H1 (cell line): ENCODE data around the gene UBAP2. TPM values are rescaled to one million over a fixed set of nuclear protein-coding genes. Genes with fewer than 3 reads are reported as not detected.

Source experiments
- CTCF ChIA-PET: fragments of 300-600 bp; sonication (Branson Sonifier 250); formaldehyde crosslinking; loops from one replicate; lab custom pipeline; 2021; ENCODE audit not compliant: partially characterized antibody; lab: Charles Lee
- POLR2A ChIA-PET: fragments of 300-600 bp; sonication (Branson Sonifier 250); formaldehyde crosslinking; loops from one replicate; lab custom pipeline; 2021; ENCODE audit warnings: inconsistent platforms; ENCODE audit not compliant: partially characterized antibody; lab: Charles Lee
- DNase-seq, 2 experiments: peaks; one replicate each; pipeline versions ENCODE4 v3.0.0 to v3.0.0-alpha.2; 2010 to 2022; ENCODE audit warnings: low spot score in 2 of 2, low read depth in 1 of 2, mixed read lengths in 1 of 2
- FAIRE-seq: peaks from 2 replicates; lab custom pipeline; 2011; peaks lifted over from hg19 to GRCh38; lab: Jason Lieb, UNC
- H2AFZ ChIP-seq: 2 replicates; pipeline ENCODE4 v1.8.1; 2012; ENCODE audit warnings: low read length, inconsistent platforms
- H2AK5ac ChIP-seq: 2 replicates; pipeline ENCODE4 v1.6.1; 2013; ENCODE audit warnings: low read depth, low read length
- H2BK120ac ChIP-seq: replicated peaks from 2 replicates; pipeline ENCODE3; 2013; ENCODE audit warnings: low read depth, low read length, inconsistent platforms
- H2BK12ac ChIP-seq: 2 replicates; pipeline ENCODE4 v1.6.1; 2013; ENCODE audit warnings: low read depth, low read length
- H2BK15ac ChIP-seq: 2 replicates; pipeline ENCODE4 v1.6.1; 2013; ENCODE audit warnings: low read length
- H2BK20ac ChIP-seq: 2 replicates; pipeline ENCODE4 v1.6.1; 2013; ENCODE audit warnings: low read length
- H2BK5ac ChIP-seq: 2 replicates; pipeline ENCODE4 v1.6.1; 2013; ENCODE audit warnings: low read depth, low read length
- H3K14ac ChIP-seq: 2 replicates; pipeline ENCODE4 v1.6.1; 2013; ENCODE audit warnings: inconsistent platforms; ENCODE audit not compliant: insufficient read length
- H3K18ac ChIP-seq: 2 replicates; pipeline ENCODE4 v1.6.1; 2013; ENCODE audit warnings: low read length; ENCODE audit errors: extremely low read depth
- H3K23ac ChIP-seq: 2 replicates; pipeline ENCODE4 v1.6.1; 2013; ENCODE audit warnings: inconsistent platforms; ENCODE audit not compliant: insufficient read length
- H3K23me2 ChIP-seq: 2 replicates; pipeline ENCODE4 v1.6.1; 2013; ENCODE audit warnings: low read depth, low read length
- H3K27ac ChIP-seq: 2 replicates; pipeline ENCODE4 v1.6.1; 2011; ENCODE audit warnings: low read depth, low read length, inconsistent platforms
- H3K27me3 ChIP-seq, 4 experiments: replicated peaks in 1 of 4; 1 replicate in 1 of 4; 2 replicates in 3 of 4; pipeline versions ENCODE4 v1.6.1 to v1.8.1; 2011 to 2013; ENCODE audit warnings: low read length in 3 of 4, mild to moderate bottlenecking in 3 of 4, inconsistent platforms in 2 of 4, mixed read lengths in 2 of 4, moderate library complexity in 1 of 4; ENCODE audit not compliant: control insufficient read depth in 3 of 4, insufficient read depth in 3 of 4; ENCODE audit errors: extremely low read depth in 1 of 4
- H3K36me3 ChIP-seq, 4 experiments: 2 replicates each; pipeline versions ENCODE4 v1.6.1 to v1.8.1; 2011 to 2013; ENCODE audit warnings: mild to moderate bottlenecking in 4 of 4, low read length in 3 of 4, moderate library complexity in 2 of 4, control low read depth in 1 of 4, inconsistent platforms in 1 of 4; ENCODE audit not compliant: insufficient read depth in 4 of 4, control insufficient read depth in 2 of 4
- H3K4ac ChIP-seq: replicated peaks from 2 replicates; pipeline ENCODE3; 2013; ENCODE audit warnings: low read length, low read depth, mixed read lengths, inconsistent platforms; ENCODE audit not compliant: insufficient read length
- H3K4me1 ChIP-seq, 4 experiments: replicated peaks in 1 of 4; 1 replicate in 1 of 4; 2 replicates in 3 of 4; pipeline versions ENCODE4 v1.6.1 to v1.8.1; 2011 to 2013; ENCODE audit warnings: low read length in 3 of 4, inconsistent platforms in 2 of 4, mixed read lengths in 1 of 4; ENCODE audit not compliant: insufficient read depth in 4 of 4, control insufficient read depth in 3 of 4
- H3K4me2 ChIP-seq, 2 experiments: 2 replicates each; pipeline versions ENCODE4 v1.6.1 to v1.8.1; 2011 to 2013; ENCODE audit warnings: low read depth in 2 of 2, low read length in 2 of 2, control low read depth in 1 of 2, inconsistent platforms in 1 of 2, mild to moderate bottlenecking in 1 of 2; ENCODE audit not compliant: insufficient read depth in 1 of 2
- H3K4me3 ChIP-seq, 4 experiments: fragments of 200-600, 300-600 bp in 1 of 4; sonication (generic), shearing (Covaris generic), sonication (Bioruptor Twin) in 1 of 4; 2 replicates each; pipeline versions ENCODE4 v1.5.1 to v1.8.1; 2011 to 2016; ENCODE audit warnings: low read length in 4 of 4, low read depth in 3 of 4, control low read depth in 2 of 4, inconsistent platforms in 2 of 4, mild to moderate bottlenecking in 2 of 4, mixed read lengths in 1 of 4, moderate library complexity in 1 of 4; ENCODE audit not compliant: insufficient read depth in 2 of 4; ENCODE audit errors: extremely low read depth in 1 of 4
- H3K56ac ChIP-seq: replicated peaks from 2 replicates; pipeline ENCODE3; 2013; ENCODE audit warnings: low read depth, mild to moderate bottlenecking, mixed read lengths, low read length, inconsistent platforms; ENCODE audit not compliant: insufficient read length
- H3K79me1 ChIP-seq: 2 replicates; pipeline ENCODE4 v1.6.1; 2013; ENCODE audit warnings: low read depth, low read length, control low read depth
- H3K79me2 ChIP-seq, 2 experiments: 2 replicates each; pipeline versions ENCODE4 v1.6.1 to v1.8.1; 2012 to 2013; ENCODE audit warnings: low read length in 2 of 2, mild to moderate bottlenecking in 2 of 2, inconsistent platforms in 1 of 2; ENCODE audit not compliant: insufficient read depth in 2 of 2, control insufficient read depth in 1 of 2
- H3K9ac ChIP-seq, 4 experiments: replicated peaks in 1 of 4; 1 replicate in 1 of 4; 2 replicates in 3 of 4; pipeline versions ENCODE4 v1.6.1 to v1.8.1; 2011 to 2013; ENCODE audit warnings: low read depth in 3 of 4, low read length in 3 of 4, control low read depth in 2 of 4, mild to moderate bottlenecking in 2 of 4, moderate library complexity in 2 of 4, inconsistent platforms in 1 of 4; ENCODE audit errors: extremely low read depth in 1 of 4
- H3K9me3 ChIP-seq, 2 experiments: 2 replicates each; pipeline versions ENCODE4 v1.6.1 to v1.8.1; 2012 to 2013; ENCODE audit warnings: mild to moderate bottlenecking in 2 of 2, moderate library complexity in 2 of 2, control low read depth in 1 of 2, inconsistent platforms in 1 of 2, low read depth in 1 of 2, low read length in 1 of 2, mixed read lengths in 1 of 2; ENCODE audit not compliant: insufficient read depth in 2 of 2
- H4K20me1 ChIP-seq, 2 experiments: replicated peaks in 1 of 2; 2 replicates each; pipeline versions ENCODE3 to v1.8.1; 2011 to 2013; ENCODE audit warnings: inconsistent platforms in 2 of 2, low read length in 2 of 2, mild to moderate bottlenecking in 1 of 2; ENCODE audit not compliant: insufficient read depth in 2 of 2, control insufficient read depth in 1 of 2
- H4K5ac ChIP-seq: 2 replicates; pipeline ENCODE4 v1.6.1; 2013; ENCODE audit warnings: low read length, low read depth, mixed read lengths, inconsistent platforms; ENCODE audit not compliant: insufficient read length
- H4K8ac ChIP-seq: 2 replicates; pipeline ENCODE4 v1.8.0; 2013; ENCODE audit warnings: mild to moderate bottlenecking, moderate library complexity, low read length, inconsistent platforms; ENCODE audit not compliant: insufficient read depth; ENCODE audit errors: extremely low read depth
- H4K91ac ChIP-seq: replicated peaks from 2 replicates; pipeline ENCODE3; 2013; ENCODE audit warnings: low read length, mixed read lengths, inconsistent platforms; ENCODE audit not compliant: insufficient read length
- CBX8 ChIP-seq: fragments of 300-800, 300-1000 bp; sonication (generic); IDR thresholded peaks from 2 replicates; pipeline ENCODE4 v1.7.1; 2016; ENCODE audit warnings: low read depth, low read length, borderline replicate concordance
- GTF2F1 ChIP-seq: IDR thresholded peaks from 2 replicates; pipeline ENCODE4 v1.6.1; 2012; ENCODE audit warnings: low read depth, low read length, improper control_type of control experiment, borderline replicate concordance
- SIX5 ChIP-seq: IDR thresholded peaks from 2 replicates; pipeline ENCODE4 v1.6.1; 2011; ENCODE audit warnings: mild to moderate bottlenecking, low read depth, low read length
- WGBS, 2 experiments: shearing (Covaris generic) in 1 of 2; methylation state at CpG; one replicate each; pipeline versions ENCODE4 v1.1.6 to v1.1.7; 2013 to 2015; ENCODE audit warnings: low lambda C conversion rate in 2 of 2, mixed read lengths in 2 of 2, inconsistent platforms in 1 of 2, low coverage in 1 of 2, missing lambda C conversion rate in 1 of 2; ENCODE audit not compliant: insufficient replicate concordance in 2 of 2, insufficient coverage in 1 of 2, insufficient read length in 1 of 2; ENCODE audit errors: extremely low coverage in 1 of 2, missing lambda C conversion rate in 1 of 2; 5-methylcytosine and 5-hydroxymethylcytosine counted together
- polyA plus RNA-seq, 7 experiments: library from polyadenylated mRNA; depleted of rRNA in 3 of 7; stranded (reverse) in 5 of 7; unstranded in 2 of 7; fragments of >200 nt in 5 of 7; fragments of 200-250 nt in 2 of 7; gene quantifications; 1 replicate in 5 of 7; 2 replicates in 1 of 7; 4 replicates in 1 of 7; pipeline versions ENCODE4 v1.2.1 to v1.2.3, GENCODE V29; 2011 to 2013; ENCODE audit warnings: missing spikeins in 2 of 7, mixed read lengths in 2 of 7
- total RNA-seq: library from RNA; stranded (reverse); fragmentation: NEBNext Ultra II Directional; extraction: Animal tissue kit (Norgen Biotek cat#: 25700); gene quantifications from 2 replicates; pipeline ENCODE4 v1.2.1, GENCODE V29; 2021
- TF ChIP-seq, protein P1 (sequence below): IDR thresholded peaks from 2 replicates; pipeline ENCODE4 v1.6.1; 2011; ENCODE audit warnings: low read depth, mild to moderate bottlenecking, low read length; ENCODE audit not compliant: insufficient read depth

UBAP2 gene
- total and polyA plus RNA-seq, 2 of the 8 experiments (the other 6 are each of a cell fraction or from before 2014, with no cell fraction given) = 75.0 to 81.4 TPM

GRCh38 chr9:33992632-33993031, 56.1 kb downstream of the UBAP2 start:
- ChIA-PET CTCF (no interaction called here), POLR2A (no interaction called here)
- Histone ChIP-seq H3K9me3 (no peaks in the 10 kb centered on the region), H3K4me3 (no peak overlapping the region), H2BK5ac (no peak overlapping the region), H2BK20ac (no peak overlapping the region), H3K23ac (no peak overlapping the region), H2BK12ac (no peak overlapping the region), H4K5ac (no peak overlapping the region), H3K23me2 (no peaks in the 10 kb centered on the region), H3K27ac (no peak overlapping the region), H3K36me3 (peaks cover 5 to 40% (median 20%) of the 10 kb centered on the region in 4 experiments; a peak in 7 of 8 replicates), H3K18ac (no peak overlapping the region), H4K91ac (no peak overlapping the region), H3K4ac (no peak overlapping the region), H3K4me1 (no peaks in the 10 kb centered on the region), H3K4me2 (no peak overlapping the region), H3K79me1 (no peaks in the 10 kb centered on the region; the same call in 1 of the 2 replicates), H2AFZ (no peak overlapping the region), H4K8ac (no peak overlapping the region), H2AK5ac (no peak overlapping the region), H3K27me3 (no peaks in the 10 kb centered on the region), H2BK120ac (no peak overlapping the region), H3K56ac (no peak overlapping the region), H4K20me1 (peaks cover 0 to 4% of the 10 kb centered on the region in 2 experiments), H3K9ac (no peak overlapping the region), H3K14ac (no peak overlapping the region), H2BK15ac (no peak overlapping the region), H3K79me2 (peaks cover 0 to 8% of the 10 kb centered on the region in 2 experiments; a peak in 2 of 4 replicates)
- FAIRE-seq = no peak
- DNase-seq = no peak
- 79% methylated on average over 4 of the region's 4 CpGs; no CpG with 5 or more reads in 1 of the 2 experiments for WGBS, 2 experiments
- TF ChIP-seq SIX5 (no peak), GTF2F1 (no peak), CBX8 (no peak)
- TF ChIP-seq, protein P1, sequence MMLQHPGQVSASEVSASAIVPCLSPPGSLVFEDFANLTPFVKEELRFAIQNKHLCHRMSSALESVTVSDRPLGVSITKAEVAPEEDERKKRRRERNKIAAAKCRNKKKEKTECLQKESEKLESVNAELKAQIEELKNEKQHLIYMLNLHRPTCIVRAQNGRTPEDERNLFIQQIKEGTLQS = no peak
